ENCODE data around the gene LCTL. TPM values are rescaled to one million over a fixed set of nuclear protein-coding genes. Genes with fewer than 3 reads are reported as not detected.

The LCTL gene
- total RNA-seq, 2 donors from 2014 or later = not detected

DNA sequence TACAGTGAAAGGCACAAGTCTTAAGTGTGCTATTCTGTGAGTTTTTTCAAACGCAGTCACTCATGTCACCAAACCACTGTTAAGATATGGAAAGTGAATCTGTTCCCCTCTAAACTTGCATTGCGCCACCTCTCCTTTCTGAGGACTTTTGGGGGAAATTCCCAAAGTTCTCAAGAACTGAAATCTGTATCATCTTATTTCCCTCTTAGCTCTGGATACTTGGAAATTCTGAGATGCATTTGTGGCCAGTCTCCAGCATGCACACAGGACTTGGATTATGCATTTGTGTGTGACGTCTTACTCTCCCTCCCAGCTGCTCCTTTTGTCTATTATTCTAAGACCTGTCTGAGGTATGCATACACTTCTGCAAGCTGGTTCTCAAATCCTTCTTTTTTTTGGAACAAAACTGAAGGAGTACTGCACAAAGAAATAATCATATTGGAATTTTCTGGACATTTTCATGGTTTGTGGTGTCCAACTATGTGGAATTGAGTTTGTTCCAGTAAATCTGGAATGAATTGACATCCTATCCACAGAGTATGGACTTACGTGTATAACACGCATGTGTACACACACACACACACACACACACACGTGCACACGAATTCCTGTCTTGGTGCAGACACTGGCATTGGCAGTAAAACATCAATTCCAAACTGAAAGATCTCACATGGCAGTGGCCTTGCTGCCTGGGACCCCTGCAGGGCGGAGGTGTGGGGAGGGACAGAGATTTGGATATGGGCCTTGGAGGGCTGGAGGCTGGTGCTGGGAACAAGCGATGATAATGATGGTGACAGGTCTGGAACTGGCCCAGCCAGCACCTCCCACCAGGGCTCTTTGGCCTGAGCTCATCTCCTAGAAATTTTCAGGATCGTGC lies 8.2 kb upstream of the LCTL start:
- no peak for DNase-seq (ENCODE audit: low spot score)
- no peaks in the 10 kb centered on the region for H3K27me3 ChIP-seq
- no peaks in the 10 kb centered on the region for H3K4me1 ChIP-seq
- H3K9me3 ChIP-seq = no peaks in the 10 kb centered on the region
- H3K4me3 ChIP-seq = no peak overlapping the region
- no peaks in the 10 kb centered on the region for H3K36me3 ChIP-seq
- TF ChIP-seq, protein P1, sequence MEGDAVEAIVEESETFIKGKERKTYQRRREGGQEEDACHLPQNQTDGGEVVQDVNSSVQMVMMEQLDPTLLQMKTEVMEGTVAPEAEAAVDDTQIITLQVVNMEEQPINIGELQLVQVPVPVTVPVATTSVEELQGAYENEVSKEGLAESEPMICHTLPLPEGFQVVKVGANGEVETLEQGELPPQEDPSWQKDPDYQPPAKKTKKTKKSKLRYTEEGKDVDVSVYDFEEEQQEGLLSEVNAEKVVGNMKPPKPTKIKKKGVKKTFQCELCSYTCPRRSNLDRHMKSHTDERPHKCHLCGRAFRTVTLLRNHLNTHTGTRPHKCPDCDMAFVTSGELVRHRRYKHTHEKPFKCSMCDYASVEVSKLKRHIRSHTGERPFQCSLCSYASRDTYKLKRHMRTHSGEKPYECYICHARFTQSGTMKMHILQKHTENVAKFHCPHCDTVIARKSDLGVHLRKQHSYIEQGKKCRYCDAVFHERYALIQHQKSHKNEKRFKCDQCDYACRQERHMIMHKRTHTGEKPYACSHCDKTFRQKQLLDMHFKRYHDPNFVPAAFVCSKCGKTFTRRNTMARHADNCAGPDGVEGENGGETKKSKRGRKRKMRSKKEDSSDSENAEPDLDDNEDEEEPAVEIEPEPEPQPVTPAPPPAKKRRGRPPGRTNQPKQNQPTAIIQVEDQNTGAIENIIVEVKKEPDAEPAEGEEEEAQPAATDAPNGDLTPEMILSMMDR (IDR thresholded peaks at IDR 0.05) = no peak
- H3K27ac ChIP-seq = no peak overlapping the region

DNA sequence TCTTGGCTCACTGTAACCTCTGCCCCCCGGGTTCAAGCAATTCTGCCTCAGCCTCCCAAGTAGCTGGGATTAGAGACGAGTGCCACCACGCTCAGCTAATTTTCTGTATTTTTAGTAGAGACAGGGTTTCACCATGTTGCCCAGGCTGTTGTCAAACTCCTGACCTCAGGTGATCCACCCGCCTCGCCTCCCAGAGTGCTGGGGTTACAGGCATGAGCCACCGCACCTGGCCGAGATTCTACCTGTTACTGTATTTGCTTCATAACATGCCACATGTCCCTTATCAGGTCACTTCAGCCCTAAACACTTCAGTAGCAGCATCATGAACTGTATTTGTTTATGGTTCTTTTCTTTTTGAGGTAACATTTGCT lies 7.5 kb upstream of the LCTL start:
- Histone ChIP-seq H3K36me3 (no peaks in the 10 kb centered on the region), H3K4me3 (no peak overlapping the region), H3K27ac (no peak overlapping the region), H3K9me3 (no peaks in the 10 kb centered on the region), H3K27me3 (no peaks in the 10 kb centered on the region), H3K4me1 (no peaks in the 10 kb centered on the region)
- TF ChIP-seq, protein P1 (IDR thresholded peaks at IDR 0.05) = no peak
- no peak for DNase-seq (ENCODE audit: low spot score)

DNA sequence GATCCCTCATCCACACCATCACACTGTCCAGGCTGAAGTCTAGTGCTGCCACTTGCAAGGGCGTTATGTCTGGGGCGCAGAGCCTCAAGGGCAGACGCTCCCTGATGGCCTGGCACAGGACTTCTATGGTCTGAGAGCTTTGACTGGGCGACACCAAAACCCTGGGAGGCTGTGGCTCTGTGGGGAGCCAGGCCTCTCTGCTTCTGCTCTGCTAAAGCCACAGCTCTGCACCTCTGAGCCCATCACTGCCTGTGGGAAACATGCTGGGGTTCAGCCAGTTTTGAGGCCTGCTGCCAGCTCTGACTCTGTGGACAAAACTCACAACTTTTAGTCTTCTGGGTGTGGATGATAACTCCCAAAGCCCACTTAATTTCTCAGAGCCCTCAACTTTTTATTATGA lies 6.3 kb upstream of the LCTL start:
- H3K4me3 ChIP-seq = no peak overlapping the region
- H3K36me3 ChIP-seq = no peaks in the 10 kb centered on the region
- peaks cover 0 to 3% of the 10 kb centered on the region in 2 donors for H3K4me1 ChIP-seq
- H3K27ac ChIP-seq = no peak overlapping the region
- TF ChIP-seq, protein P1 (IDR thresholded peaks at IDR 0.05) = no peak
- DNase-seq (ENCODE audit: low spot score) = no peak
- no peaks in the 10 kb centered on the region for H3K9me3 ChIP-seq
- no peaks in the 10 kb centered on the region for H3K27me3 ChIP-seq

DNA sequence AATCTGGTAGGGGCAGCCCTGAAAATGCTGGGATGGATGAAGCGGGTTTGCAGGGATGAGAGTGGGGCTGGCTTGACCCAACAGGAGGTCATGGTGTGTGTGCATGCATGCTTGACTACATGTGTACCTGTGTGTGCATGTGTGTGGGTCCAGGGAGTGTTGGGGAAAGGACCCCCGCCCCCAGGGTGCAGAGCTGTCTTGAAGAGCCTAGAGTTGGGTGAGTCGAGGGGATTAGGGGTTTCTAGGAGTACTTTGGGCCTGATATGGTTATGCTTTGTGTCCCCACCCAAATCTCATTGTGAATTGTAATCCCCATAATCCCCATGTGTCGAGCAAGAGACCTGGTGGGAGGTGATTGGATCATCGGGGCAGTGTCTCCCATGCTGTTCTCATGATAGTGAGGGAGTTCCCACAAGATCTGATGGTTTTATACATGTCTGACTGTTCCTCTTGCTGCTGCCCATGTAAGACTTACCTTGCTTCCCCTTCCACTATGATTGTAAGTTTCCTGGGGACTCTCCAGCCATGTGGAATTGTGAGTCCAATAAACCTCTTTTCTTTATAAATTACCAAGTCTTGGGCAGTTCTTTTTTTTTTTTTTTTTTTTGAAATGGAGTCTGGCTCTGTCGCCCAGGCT lies 5.2 kb upstream of the LCTL start:
- no peaks in the 10 kb centered on the region for H3K9me3 ChIP-seq
- H3K27me3 ChIP-seq = no peaks in the 10 kb centered on the region
- no peak overlapping the region for H3K4me3 ChIP-seq
- no peak for DNase-seq (ENCODE audit: low spot score)
- TF ChIP-seq, protein P1 (IDR thresholded peaks at IDR 0.05) = no peak
- H3K4me1 ChIP-seq = peaks cover 0 to 8% of the 10 kb centered on the region in 2 donors
- no peak overlapping the region for H3K27ac ChIP-seq
- H3K36me3 ChIP-seq = no peaks in the 10 kb centered on the region

DNA sequence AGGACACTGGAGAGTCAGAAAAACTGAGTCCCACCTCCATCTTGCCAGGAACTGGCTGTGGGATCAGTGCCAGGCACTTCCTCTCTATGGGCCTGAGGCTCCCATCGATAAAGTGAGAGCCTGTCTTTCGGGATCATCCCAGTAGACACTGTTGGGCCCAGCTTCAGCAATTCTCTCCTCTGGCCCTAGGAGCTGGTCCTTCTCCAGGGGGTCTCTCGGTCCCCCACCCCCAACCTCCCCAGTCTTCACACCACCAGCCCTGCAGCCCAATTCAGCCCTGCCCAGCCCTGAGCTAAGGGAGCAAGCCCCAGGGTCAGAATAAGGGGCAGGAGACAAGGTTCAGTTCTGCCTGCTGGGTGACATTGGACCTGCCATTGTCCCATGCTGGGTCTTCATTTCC lies 4.5 kb upstream of the LCTL start:
- H3K9me3 ChIP-seq = no peaks in the 10 kb centered on the region
- no peaks in the 10 kb centered on the region for H3K27me3 ChIP-seq
- TF ChIP-seq, protein P1 (IDR thresholded peaks at IDR 0.05) = no peak
- no peak overlapping the region for H3K4me3 ChIP-seq
- DNase-seq (ENCODE audit: low spot score) = no peak
- H3K36me3 ChIP-seq = no peaks in the 10 kb centered on the region
- no peak overlapping the region for H3K27ac ChIP-seq
- peaks cover 0 to 8% of the 10 kb centered on the region in 2 donors for H3K4me1 ChIP-seq

All from right atrium auricular region (tissue), 2 donors.